ENCODE results near the gene CCDC106.

CCDC106 gene

GRCh38 chr19:55640577-55641425 lies 7.2 kb upstream of the CCDC106 start, which contains the start of gene ZNF580:
TSS of gene ZNF580 (plus strand) at chr19:55641002. CDS start at chr19:55642509, 1,507 bp downstream.
- ChIA-PET POLR2A (interaction anchor here (0.6 kb wide), 2 partner anchors 152 to 153 kb away, joined by 3 read pairs; no protein-coding TSS in a partner anchor), CTCF (interaction anchor here (1.4 to 2.1 kb wide), 2 partner anchors 9 to 14 kb away, joined by 3 to 7 read pairs; partner anchors contain the start of gene U2AF2)
- H3K4me3 ChIP-seq (ENCODE audit: low read depth, low read length), result peak within 1 kb of the TSS; percentile 74
- no peak for TF ChIP-seq CTCF (IDR thresholded peaks at IDR 0.05; ENCODE audit: insufficient read depth, low read length, missing control alignments)
- DNase-seq (ENCODE audit: low read depth, low spot score), result no peak

DNA sequence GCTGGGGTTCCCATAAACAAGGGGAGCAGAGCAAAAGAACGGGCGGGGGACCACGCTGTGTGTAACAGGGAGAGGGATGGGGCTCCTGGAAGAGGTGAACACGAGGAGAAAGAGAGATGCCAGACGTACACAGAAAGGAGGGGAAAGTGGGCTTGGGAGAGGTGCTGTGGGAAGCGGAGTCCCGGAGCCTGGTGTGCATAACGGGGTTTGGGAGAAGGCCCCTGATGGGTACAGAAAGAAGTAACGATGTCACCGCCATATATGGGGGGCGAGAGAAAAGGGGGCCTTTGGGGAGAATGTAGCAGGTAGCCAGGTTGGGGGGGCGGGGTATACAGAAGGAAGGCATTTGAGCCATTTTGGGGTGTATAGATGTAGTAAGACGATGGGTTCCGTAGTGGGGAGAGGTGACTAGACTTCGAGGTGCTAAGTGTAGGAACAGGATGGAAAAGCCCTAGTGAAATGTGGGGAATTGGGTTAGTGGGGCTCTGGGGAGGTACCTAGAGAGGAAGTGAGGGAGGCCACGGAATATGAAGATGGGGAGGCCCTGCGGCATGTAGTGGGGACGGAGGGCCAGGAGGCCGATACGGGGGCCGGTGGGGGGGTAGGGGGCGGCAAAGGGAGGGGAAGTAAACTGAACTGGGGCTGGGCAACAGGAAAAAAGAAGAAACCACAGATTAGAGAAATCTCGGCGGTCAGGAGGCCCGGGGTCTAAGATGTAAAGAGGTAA lies 6.4 kb upstream of the CCDC106 start:
- DNase-seq (ENCODE audit: low read depth, low spot score), result no peak
- TF ChIP-seq CTCF (IDR thresholded peaks at IDR 0.05; ENCODE audit: insufficient read depth, low read length, missing control alignments), result no peak
- CTCF ChIA-PET, result interaction anchor here (1.0 to 2.2 kb wide), 2 partner anchors 9 to 13 kb away, joined by 3 to 16 read pairs; no protein-coding TSS in a partner anchor
- H3K4me3 ChIP-seq (ENCODE audit: low read depth, low read length), result peak overlapping the region; percentile 74
- POLR2A ChIA-PET, result interaction anchor here (0.6 to 2.5 kb wide), 3 partner anchors 9 to 154 kb away, joined by 3 to 11 read pairs (median 8); partner anchors contain the start of gene U2AF2

DNA sequence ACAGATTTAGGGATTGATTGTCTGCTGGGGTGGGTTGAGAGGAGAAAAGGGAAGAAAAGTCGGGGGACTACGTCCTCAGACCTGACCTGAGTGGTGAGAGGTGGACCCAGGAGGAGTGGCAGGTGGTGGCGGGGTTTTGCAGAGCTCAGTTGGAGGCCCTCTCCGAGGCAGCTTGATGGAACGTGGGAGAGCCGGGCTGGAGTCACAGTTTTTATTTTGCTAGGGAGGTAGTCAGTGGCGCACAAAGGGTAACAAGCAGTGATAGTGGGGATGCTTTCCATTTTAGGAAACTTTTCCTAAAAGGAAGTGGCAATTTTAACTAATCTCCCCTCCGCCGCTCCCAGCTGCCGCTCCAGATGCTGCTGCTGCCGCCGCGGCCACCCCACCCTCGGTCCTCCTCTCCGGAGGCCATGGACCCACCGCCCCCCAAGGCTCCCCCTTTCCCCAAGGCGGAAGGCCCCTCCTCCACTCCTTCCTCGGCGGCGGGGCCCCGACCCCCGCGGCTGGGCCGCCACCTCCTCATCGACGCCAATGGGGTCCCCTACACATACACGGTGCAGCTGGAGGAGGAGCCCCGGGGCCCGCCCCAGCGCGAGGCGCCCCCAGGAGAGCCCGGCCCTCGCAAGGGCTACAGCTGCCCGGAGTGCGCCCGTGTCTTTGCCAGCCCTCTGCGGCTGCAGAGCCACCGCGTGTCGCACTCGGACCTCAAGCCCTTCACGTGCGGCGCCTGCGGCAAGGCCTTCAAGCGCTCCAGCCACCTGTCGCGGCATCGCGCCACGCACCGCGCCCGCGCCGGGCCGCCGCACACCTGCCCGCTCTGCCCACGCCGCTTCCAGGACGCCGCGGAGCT lies 5.6 kb upstream of the CCDC106 start:
- ChIA-PET POLR2A (interaction anchor here (1.0 to 2.5 kb wide), 4 partner anchors 10 to 37 kb away, joined by 3 to 11 read pairs (median 6); partner anchors contain the start of genes U2AF2, ZNF784 and ZNF865), CTCF (interaction anchor here (1.0 to 2.2 kb wide), 3 partner anchors 10 to 12 kb away, joined by 3 to 16 read pairs (median 16); no protein-coding TSS in a partner anchor)
- no peak for TF ChIP-seq CTCF (IDR thresholded peaks at IDR 0.05; ENCODE audit: insufficient read depth, low read length, missing control alignments)
- no peak for DNase-seq (ENCODE audit: low read depth, low spot score)
- peak overlapping the region; percentile 74 for H3K4me3 ChIP-seq (ENCODE audit: low read depth, low read length)

DNA sequence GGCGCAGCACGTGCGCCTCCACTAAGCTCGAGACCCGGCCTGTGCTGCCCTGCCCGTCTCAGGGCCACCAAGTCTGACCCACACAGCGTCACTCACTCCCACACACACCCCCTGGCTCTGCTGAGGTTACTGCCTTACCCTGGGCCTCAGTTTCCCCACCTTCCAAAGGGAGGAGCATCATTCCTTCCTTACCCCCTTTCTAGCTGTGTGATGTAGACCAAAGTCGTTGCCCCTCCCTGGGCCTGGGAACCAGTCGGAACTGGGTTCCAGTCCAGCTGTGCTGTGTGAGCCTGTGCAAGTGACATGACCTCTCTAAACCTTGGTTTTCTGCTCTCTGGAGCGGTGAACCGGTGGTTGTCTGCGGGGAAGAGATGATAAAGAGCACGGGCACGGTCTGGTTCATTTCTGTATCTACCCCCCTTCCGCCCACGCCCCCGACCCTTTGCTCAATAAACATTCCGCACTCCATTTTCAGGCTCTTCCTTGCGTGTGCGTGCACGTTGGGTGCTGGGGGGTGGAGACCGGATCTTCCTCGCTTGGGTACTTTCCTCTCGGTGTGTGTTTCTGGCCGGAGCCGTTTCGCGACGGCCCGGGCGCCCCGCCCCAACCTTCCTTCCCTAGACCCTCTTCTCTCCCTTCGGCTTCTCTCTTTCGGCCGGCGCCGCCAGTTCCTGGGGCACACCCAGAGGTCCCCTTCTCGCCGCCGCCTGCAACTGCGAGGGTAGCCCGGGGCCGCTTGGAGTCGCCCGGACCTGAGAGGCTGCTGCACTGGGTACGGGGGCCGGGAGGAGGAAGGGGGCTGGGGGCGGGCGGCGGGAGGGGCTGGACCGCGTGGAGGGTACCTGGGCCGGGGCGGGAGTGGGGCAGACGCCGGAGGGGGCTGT lies 4.8 kb upstream of the CCDC106 start, which contains the start of gene ZNF581:
ZNF581 (plus strand) TSS at position 647 of the 884 bp plus-strand sequence. CDS start 923 bp downstream, outside the sequence.
- ChIA-PET POLR2A (interaction anchor here (1.0 to 2.5 kb wide), 4 partner anchors 10 to 37 kb away, joined by 3 to 11 read pairs (median 6); partner anchors contain the start of genes U2AF2, ZNF784 and ZNF865), CTCF (interaction anchor here (2.2 kb wide), 2 partner anchors 9 to 10 kb away, joined by 16 read pairs; no protein-coding TSS in a partner anchor)
- no peak for TF ChIP-seq CTCF (IDR thresholded peaks at IDR 0.05; ENCODE audit: insufficient read depth, low read length, missing control alignments)
- peak within 1 kb of the TSS; percentile 74 for H3K4me3 ChIP-seq (ENCODE audit: low read depth, low read length)
- DNase-seq (ENCODE audit: low read depth, low spot score), result no peak

DNA sequence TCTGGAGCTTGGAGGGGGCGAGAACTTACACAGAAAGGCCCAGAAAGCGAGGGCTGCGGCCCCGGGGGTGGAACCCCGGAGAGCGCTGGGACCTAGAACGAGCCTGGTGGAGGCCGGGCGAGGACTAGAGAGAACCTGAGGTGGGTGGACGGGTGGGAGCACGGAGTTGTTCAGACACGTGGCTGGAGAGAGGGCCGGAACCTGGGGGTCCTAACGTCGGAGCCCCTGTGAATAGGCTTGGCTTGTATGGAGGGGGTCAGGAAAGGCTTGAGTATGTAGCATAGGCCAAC lies 4.2 kb upstream of the CCDC106 start:
- TF ChIP-seq CTCF (IDR thresholded peaks at IDR 0.05; ENCODE audit: insufficient read depth, low read length, missing control alignments), result no peak
- no peak for DNase-seq (ENCODE audit: low read depth, low spot score)
- CTCF ChIA-PET, result interaction anchor here (2.2 kb wide), 2 partner anchors 9 to 11 kb away, joined by 16 read pairs; no protein-coding TSS in a partner anchor
- H3K4me3 ChIP-seq (ENCODE audit: low read depth, low read length), result peak overlapping the region; percentile 74
- POLR2A ChIA-PET, result interaction anchor here (1.9 to 2.5 kb wide), 2 partner anchors 11 kb away, joined by 8 to 11 read pairs; partner anchors contain the start of gene U2AF2

Measured in AG04449 (cell line).